Astrocyte of the spinal cord (primary cell): ENCODE results near the gene HUS1.
A peak's percentile ranks its signal among the peaks of the same experiment; 100 is the strongest.

Source experiments
- DNase-seq: peaks from one replicate; pipeline ENCODE4 v3.0.0; 2011; ENCODE audit warnings: low read depth, low spot score
- H3K4me3 ChIP-seq: 2 replicates; pipeline ENCODE4 v1.5.1; 2011; ENCODE audit warnings: low read depth, mild to moderate bottlenecking, low read length, moderate library complexity
- CTCF ChIP-seq: IDR thresholded peaks from 2 replicates; pipeline ENCODE4 v1.5.1; 2012; ENCODE audit warnings: low read depth, mild to moderate bottlenecking, low read length, inconsistent platforms
- in situ Hi-C: cut with HindIII; loops from 2 replicates; pipeline ENCODE4 v1.10.0; 2017; ENCODE audit warnings: low sequenced_read_pairs

HUS1 gene

GRCh38 chr7:47938574-47939165 lies 40.7 kb downstream of the HUS1 start:
- TF ChIP-seq CTCF: peak; percentile 7
- DNase-seq: no peak
- in situ Hi-C loops: no loop called here
- no peak overlapping the region for H3K4me3 ChIP-seq

DNA sequence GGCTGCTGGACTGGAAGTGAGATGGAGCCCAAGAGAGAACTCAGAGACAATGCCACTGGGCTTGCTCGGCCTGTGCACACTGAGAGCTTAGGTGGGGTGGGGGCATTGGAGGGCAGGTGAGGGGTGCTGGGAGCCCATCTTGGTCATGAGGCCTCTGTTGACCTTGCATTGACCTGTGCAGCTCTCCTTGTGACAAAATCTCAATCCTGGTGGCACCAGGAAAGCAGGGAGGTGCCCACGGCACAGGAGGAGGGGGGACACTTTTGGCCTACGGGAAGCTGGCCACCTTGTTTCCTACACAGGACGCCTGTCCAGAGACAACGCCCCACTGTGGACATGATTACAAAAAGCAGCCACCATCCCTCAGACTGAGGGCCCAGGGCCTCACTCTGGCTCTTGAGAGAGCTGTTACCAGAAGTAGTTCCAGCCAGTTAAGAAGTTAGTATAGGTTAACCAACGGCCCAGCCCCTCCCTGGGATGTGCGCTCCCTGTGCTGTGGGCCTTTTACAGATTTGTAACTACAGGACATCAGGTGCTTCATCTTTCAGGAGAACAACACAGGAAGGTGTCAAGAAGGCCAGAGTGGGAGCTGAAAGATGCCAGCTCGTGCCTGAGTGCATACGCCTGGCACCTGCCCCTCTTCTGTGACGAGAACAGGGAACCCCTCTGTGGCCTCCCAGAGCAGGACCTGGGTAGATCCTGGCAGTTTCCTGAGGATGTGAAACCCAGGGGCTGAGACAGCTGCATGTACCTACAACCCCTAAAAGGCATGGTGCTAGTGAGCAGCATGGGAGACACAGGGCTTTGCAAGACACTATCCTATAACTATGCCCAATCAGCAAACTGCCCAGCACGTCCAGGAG lies 41.5 kb downstream of the HUS1 start:
- DNase-seq: no peak
- in situ Hi-C loops: no loop called here
- no peak overlapping the region for H3K4me3 ChIP-seq
- no peak for TF ChIP-seq CTCF

- in situ Hi-C loops: no loop called here
- no peak for TF ChIP-seq CTCF
- no peak overlapping the region for H3K4me3 ChIP-seq
- peak; percentile 43 for DNase-seq
These were observed 42.2 kb downstream of the HUS1 start for GRCh38 chr7:47937065-47937687.

- in situ Hi-C loops: no loop called here
- DNase-seq: no peak
- no peak overlapping the region for H3K4me3 ChIP-seq
- TF ChIP-seq CTCF: no peak
These were observed 43.1 kb downstream of the HUS1 start for GRCh38 chr7:47936323-47936722.

GRCh38 chr7:47935336-47935735 lies 44.1 kb downstream of the HUS1 start:
- H3K4me3 ChIP-seq: no peak overlapping the region
- in situ Hi-C loops: no loop called here
- no peak for DNase-seq
- no peak for TF ChIP-seq CTCF

- in situ Hi-C loops: no loop called here
- DNase-seq: no peak
- no peak for TF ChIP-seq CTCF
- H3K4me3 ChIP-seq: no peak overlapping the region
These were observed 44.6 kb downstream of the HUS1 start for GRCh38 chr7:47934831-47935230.
